ENCODE data around the gene PLD6.

Gene PLD6

DNA sequence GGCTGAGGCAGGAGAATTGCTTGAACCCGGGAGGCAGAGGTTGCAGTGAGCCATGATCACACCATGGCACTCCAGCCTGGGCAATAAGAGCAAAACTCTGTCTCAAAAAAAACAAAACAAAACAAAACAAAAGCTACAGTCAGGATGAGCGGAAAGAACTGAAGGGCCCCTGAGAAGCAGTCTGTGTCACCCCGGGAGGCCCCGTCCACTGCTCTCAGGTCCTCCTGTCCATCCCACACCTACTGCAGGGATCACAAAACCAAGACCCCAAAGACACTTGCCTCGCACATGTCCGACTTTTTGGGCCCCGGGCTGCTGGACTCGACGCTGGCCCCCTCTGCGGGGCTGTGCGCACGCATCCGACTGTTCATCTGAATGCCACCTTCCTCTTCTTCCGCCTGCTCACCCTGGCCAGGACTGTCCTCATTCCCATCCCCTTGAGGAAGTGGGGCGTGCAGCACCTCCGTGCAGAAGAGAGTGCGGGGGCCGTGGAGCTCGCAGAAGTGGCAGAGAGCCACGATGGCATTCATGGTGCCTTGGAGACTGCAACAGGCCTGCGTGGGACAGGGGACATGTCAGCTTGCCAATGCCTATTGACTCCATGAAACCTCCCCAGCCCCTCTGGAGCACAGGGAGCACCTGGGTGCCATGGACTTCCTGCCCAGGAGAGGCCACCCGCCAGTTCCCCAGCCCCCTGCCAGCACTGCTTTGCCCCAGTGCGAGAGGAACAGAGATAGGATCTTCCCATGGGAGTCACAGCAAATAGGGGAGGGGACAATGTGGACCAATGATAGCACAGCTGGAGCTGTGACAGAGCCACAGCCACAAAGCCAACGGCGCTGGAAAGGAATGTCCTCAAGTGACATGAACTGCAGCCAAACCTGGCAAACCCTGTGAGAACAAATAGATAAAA, 21.7 kb upstream of the PLD6 start:
- DNase-seq (ENCODE audit: low spot score) = no peak

DNA sequence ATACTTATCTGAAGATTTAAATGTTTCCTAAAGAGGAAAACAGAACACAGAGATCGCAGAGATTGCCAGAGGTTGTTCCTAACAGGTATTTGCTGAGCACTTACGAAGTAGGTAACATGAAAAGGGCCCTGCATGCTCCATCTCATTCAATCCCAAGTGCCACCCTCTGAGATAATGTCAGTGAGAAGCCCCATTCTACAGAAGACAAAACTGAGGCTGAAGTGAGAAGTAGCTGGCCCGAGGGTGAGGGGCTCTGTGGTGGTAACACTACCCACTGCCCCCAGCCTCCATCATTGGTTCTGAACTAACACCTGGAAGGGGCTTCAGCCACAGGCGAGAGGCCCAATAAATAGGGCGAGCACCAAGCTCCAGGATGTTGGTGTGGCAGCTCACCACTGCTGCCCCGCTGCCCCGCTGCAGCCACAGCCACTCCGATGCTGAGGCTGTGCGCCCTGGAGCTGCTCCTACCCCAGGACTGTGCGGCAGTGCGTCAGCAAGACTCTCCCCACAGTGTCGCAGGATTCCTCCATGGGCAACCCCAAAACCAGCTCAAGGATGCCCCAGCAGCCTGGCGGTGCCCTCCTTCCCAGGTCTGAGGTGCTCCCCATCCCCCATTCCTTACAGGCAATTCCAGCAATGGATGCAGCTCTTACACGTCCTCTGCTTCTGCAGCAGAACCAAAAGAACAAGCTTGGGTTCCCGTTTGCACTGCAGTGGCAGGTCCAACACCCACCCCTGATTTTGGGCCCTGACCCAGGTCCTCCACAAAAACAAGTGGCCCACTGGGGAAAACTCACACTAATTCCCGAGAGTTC, 20.5 kb upstream of the PLD6 start:
- DNase-seq (ENCODE audit: low spot score) = no peak

DNA sequence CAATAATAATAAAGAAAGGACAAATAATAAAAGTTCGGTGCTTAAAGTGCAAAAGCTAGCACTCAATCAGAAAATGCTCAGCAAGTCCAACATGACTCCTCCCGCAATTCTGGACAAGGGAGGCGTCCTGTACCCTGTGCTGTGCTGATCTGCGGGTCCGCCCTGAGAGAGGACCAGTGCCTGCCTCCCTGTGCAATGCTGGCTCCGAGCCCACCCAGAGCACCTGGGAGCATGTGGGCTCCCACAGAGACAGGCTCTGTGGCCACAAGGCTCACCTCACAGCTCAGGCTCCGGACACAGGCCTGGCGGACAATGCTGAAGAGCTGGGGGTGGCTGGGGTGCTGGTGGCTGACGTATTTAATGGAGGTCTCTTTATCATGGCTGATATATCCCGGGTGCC, 19.8 kb upstream of the PLD6 start:
- no peak for DNase-seq (ENCODE audit: low spot score)

DNA sequence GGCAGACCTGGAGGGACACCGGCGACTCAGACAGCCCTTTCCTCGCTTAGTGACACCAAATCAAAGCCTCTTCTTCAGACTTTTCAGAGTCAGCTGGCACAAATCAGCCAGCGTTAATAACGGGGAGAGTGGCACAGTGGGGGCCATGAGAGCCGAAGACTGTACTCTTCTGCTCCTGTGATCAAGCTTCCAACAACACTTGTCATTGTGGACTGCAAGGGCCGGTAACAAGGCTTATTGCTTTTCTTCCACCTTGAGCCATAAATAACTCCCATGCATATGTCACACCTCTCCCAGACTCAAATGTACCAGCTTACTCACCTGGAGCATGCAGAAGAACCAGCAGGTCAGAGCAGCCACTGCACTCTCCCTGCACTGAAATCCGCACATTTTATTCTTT, 18.0 kb upstream of the PLD6 start:
- DNase-seq (ENCODE audit: low spot score) = no peak

DNA sequence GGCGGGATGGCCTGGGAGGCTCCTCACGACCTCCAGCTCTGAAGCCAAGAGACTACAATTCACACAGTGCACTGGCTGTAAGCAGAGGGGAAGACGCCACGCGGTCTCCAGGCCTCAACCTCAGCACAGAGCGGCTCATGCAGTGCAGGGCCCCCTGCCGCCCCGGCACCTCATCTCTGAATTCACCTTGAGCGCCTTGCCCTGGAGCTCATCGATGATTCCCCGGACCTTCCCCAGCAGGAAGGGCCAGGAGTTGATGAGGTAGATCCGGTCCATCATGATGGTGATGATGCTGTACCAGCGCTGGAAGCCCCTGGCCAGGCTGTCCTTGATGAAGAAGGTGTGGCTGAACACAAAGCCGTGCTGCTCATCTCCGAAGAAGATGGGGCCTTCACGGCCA, 17.6 kb upstream of the PLD6 start:
- no peak for DNase-seq (ENCODE audit: low spot score)

DNA sequence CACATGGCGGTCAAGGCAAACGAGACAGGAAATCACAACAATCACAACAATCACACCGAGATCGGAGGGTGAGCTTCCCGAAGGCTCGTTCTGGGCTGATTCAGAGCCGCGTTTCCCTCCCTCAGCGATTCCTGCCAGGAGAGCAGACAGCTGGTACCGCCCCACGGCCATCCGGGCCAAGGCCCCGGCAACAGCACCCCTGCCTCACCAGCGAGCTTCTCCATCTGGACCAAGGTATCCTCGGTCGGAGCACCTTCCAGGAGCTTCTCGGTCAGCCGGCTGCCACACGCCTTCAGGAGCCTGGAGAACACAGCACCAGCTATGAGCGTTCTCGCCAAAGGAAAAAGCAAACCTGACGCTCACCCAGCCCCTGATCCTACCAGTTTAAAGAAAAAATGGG, 15.2 kb upstream of the PLD6 start:
- DNase-seq (ENCODE audit: low spot score) = no peak

DNA sequence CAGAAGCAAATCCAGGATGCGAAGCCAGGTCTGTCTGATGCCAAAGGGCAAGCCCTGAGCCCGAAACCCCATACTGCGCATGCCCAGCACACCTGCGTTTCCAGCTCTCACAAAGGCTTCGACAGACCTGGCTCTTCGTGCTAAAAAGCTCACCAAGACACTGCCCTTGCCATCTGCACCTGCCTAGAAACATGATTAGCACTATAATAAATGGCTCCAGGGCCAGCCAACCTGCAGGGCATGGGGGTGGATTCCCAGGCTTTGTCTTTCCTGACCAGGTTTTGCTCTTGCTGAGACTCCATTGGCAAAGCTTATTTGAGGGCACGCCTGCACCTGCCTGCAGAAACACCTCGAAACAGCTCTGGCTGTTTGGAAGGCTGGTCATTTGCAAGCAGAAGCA, 14.4 kb upstream of the PLD6 start:
- DNase-seq (ENCODE audit: low spot score) = no peak

DNA sequence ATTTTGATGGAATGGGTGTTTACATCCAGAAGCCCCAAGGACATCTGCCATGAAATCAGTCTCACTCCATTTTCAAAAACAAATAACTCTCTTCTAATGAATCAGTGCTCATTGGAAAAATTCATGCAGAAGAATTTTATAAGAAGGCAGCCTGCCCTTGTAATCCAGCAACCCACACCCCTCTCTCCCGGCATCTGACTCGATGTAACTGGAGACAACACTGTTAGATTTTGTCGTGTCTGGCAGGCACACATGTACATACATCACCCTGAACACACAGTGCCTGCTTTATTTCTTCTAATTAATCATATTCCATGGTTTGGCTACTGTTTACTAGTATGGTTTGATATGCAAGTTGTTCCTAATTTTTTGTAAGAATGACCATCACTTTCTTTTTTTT, 11.9 kb upstream of the PLD6 start:
- DNase-seq (ENCODE audit: low spot score) = no peak

DNA sequence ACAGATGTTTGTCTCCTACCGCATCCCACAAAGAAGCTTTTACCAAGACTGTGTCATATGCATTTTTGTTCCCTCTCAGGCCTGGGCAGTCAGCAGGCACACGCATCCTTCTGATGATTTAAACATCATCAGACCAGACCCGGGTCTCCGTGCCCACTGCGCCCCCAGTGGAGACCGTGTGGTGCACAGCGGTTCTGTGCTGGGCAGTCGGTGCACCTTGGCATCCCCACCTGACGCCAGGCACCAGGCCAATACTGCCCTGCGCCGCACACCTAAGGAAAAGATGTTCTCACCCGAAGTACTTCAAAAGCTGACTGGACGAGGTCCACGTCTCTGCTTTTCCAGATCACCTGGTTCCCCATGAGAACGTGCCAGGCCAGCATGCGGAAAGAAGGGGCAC, 10.6 kb upstream of the PLD6 start:
- DNase-seq (ENCODE audit: low spot score) = no peak

DNA sequence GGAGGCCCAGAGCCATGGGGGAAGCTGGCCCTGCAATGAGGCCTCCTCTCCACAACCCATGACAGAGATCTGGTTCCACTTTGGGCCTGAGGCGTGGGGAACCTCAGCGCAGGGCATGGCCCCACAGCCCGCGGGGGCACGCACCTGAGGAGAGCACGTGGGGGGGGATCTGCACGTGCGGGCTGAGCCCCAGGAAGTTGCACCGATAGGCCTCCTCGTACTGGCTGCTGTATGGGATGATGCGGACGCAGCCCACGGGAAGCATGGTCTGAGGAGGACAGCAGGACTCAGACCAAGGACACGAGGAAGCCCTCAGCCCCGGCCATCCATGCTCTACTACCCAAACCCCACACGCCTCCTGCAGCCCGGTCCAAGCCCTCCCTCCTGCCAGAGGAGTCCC, 10.1 kb upstream of the PLD6 start:
- no peak for DNase-seq (ENCODE audit: low spot score)

DNA sequence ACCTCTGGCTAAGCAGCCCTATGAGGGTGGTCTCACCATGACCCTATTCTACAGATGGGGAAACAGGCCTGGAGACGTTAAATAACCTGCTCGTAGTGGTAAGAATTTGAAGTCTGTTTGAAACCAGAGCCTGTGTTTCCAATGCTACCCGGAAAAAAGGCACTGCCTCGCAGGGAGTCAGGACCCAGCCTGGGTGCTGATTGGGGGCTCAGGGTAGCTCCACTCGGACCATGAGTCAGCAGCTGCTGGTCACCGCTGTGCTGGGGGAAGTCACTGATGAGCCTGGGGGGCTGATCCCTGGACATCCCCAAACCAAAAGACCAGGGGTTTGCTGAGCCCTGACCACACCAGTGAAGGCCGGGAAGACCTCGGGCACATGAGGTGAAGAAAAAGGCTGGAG, 9.4 kb upstream of the PLD6 start:
- no peak for DNase-seq (ENCODE audit: low spot score)

DNA sequence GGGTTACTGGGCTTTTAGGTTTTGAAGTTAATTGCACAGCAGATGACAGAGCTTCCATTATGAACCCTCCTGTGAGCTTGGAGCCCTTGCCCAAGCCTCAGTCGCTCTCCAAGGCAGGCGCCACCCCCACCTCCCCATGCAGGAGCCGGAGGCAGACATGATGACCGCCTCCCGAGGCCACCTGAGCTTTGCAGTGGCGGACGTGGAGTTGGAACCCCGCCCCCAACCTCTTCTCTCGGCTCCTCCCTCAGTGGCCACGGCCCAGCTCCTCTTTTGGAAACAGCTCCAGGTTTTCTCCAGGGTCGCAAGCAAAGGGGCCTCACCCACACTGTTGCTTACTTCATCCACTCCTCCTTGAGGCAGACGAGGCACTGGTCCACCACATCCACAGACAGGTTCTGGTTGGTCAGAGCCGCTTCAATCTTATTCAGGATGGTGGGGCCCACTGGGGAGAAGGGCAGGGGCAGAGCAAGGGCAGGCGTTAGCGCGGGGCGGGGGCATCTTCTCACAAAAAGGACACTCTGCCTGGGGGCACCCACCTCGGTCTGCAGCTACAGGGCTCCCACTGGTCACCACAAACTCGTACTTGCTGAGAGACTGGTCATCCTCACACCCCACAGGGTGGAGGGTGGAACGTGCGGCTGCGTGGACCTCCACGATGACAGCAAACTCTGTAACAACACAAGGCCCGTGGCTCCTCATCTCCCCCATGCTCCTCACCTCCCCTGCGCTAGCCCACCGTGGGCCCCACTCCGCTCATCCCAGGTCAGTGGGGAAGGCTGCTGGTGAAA, 8.7 kb upstream of the PLD6 start:
- DNase-seq (ENCODE audit: low spot score) = no peak

DNA sequence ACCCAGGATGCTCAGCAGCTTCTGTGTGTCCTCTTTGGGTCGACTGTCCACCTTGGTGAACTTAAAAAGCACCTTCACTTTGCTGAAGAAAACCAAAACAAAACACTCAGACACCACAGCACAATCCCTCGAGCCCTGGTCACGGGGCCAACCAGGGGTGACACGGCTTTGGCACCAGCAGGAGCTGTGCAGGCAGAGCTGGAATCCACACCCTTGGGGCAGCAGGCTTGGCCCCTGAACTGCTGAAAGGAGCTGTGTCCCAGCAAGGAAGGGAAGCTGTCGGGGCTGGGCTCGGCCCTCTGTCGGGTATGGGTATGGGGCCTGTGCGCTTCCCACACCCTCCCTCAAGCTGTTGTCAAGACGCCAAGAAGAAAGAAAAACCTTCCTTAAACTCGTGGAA, 7.6 kb upstream of the PLD6 start:
- no peak for DNase-seq (ENCODE audit: low spot score)

DNA sequence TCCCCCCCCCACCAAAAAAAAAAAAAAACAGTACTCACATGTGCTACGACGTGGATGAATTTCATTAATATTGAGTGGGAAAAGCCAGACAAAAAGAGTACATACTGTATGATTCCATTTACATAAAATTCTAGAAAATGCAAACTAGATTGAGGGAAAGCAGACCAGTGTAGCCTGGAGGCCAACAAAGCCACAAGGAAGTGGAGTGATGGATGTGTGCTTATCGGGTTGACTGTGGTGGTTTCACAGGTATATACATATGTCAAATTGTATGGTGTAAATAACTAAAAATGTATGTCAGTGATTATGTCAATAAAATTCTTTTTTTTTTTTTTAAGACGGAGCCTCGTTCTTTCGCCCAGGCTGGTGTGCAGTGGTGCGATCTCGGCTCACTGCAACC, 1.9 kb upstream of the PLD6 start:
- no peak for DNase-seq (ENCODE audit: low spot score)

DNA sequence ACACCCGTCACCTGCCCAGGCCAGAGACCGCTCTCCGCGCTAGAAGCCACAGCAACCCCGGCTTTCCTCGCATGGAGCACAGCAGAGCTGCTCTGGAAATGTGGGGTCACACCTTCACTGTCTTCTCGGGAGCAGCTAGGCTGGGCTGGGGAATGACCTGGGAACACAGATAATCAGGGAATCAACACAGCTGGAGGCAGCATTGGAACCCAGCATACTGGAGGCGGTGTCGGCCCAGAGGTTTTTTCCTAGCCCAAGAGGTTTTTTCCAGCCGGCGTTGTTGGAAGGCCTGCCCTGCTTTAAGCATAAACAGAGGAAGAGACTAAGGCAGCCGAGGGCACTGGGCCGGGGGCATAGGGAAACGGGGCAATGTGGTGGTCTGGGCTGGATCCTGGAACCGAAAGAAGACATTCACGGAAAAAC, 791 bp upstream of the PLD6 start:
- no peak for DNase-seq (ENCODE audit: low spot score)

DNA sequence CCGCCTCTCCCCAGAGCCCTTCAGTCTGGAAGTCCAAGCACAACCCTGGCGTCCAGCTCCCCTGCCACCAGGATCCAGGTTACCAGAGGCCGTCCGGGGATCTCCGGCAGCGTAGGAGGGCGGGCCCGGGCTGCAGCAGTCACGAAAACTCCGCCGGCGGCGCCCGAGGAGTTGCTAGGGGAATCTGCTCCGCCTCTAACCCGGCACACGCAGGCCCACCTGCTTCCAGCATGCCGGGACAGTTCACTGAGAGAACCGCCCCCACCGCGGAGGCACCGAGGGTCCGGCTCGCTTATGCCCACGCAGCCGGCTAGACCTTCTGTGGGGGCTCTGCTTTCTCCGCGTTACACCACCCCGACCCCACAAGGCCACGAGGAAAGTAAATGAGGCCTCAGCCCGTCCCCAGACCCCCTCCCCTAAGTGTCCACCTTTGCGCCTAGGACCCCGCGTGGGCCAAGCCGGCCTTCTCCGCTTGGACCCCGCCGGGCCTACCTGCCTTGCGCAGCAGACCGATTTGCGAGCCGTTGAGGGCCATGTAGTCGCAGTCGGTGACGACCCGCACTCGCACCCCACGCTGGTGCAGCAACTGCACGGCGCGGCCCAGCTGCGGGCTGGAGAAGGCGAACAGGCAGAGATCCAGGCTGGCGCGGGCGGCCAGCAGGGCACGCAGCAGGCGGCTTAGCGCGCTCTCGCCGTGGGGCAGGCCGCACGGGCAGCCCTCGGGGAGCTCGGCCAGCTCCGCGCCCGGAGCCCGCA, 587 bp downstream of the PLD6 start:
- DNase-seq (ENCODE audit: low spot score) = peak; percentile 41

DNA sequence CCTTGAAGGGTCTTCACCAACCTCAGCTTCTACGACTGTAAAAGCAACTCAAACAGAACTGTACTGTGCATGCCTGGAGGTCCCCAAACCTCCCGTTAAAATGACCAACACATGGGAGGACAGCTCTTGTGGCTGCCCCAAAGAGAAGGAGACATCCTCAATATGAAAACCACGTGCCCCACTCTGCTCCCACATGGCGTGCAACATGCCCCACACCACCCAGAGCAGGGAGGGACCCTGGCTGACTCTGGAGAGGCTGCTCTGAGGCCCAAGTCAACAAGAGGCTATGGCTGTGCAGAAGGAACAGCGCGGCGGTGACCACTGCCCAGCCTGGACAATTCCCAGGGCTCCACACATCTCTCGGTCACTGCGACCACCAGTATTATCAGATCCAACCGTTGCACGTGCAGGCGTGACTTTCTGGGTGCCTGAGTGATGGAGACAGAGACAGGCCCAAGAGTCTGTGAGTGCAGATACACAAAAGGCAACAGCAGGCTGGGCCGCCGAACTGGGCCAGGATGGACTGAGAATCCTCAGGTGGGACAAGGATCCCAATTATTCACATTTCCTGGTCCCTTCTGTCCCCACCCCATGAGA, 1.4 kb downstream of the PLD6 start:
- DNase-seq (ENCODE audit: low spot score) = no peak

DNA sequence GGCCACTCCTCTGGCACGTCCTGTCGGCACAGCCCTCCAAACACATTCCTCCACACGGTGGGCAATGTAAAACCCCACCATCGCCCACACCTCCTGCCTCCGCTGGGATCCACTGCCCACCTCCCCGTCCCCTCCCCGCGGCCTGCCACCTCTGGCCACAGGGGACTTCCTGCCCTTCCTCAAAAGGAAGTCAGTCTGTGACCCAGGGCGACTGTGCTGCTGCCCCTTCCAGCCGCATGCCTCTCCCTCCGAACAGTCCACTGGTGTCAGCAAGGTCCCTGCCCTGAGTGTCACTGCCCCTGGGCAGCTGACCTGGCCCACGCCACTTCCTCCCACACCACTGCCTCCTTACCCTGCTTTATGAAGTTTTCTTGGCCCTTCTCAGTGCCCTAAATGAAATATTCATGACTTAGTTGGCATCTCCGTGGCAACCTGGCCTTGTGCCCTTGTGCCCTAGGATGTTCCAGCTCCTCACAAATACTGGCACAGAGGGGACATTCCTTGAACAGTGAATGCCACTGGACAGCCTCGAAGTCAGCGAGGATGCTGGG, 2.0 kb downstream of the PLD6 start:
- DNase-seq (ENCODE audit: low spot score) = no peak

DNA sequence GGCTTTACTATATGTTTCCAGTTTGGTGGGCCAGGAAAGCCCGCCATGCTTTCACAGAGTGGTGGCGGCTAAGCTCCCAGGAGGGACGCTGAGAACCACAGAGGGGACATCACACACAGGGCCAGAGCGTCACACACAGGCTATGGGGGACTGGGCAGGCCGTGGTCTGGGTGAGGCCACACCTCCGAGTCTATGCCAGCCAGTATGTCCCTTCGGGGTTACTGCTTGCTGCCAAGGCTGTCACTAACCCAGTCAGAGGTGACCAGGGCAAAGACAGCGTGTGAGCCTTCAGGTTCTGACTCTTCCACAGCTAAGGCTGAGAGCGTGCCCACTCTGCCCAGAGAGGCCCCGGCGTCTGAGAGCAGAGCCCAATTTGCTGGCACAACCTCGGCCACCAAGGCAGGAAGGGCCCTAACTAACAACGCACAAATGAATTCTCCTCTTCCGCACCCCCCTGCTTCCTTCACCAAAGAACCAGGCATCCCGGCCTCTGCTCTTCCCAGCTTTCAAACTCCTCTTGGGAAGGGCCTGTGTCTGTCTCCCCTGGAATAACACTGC, 2.9 kb downstream of the PLD6 start:
- DNase-seq (ENCODE audit: low spot score) = no peak

DNA sequence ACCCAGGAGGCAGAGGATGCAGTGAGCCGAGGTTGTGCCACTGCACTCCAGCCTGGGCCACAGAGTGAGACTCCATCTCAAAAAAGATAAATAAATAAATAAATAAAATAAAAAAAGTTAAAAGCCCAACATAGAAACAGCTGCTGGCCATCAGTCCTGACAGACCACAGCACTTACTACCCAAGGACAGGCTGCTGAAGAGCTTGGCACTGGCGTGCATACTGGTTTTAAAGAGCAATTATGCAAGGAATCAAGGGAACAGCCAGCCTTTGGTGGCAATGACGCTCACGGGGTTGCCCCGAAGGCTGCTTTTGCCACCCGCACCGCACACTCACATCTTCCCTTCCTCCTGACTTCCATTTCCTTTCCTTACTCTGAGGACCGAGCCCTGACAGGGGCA, 4.2 kb downstream of the PLD6 start:
- peak; percentile 60 for DNase-seq (ENCODE audit: low spot score)

DNA sequence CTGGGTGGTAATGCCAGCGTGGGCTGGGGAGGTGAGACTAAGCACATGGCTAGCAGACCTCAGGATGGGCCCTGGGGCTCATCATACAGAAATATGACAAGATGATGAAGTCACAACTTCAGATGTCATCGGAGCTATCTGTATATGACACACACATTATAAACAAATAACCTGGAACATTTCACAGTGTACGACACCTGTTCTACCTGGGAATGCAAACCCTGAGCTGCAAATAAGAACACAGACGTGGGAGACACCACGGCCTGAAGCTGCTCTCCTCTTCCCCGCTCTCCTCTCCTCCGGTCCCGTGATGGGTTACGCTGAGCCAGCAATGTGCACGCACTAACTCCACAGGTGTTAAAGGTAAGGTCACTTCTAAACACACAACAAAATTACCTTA, 4.9 kb downstream of the PLD6 start:
- no peak for DNase-seq (ENCODE audit: low spot score)

Data from hepatic stellate cell (primary cell).